Activated T-cell treated with anti-CD3 and anti-CD28 coated beads for 4 hours (primary cell): ENCODE data around the gene MDFIC.

Source experiments
- DNase-seq: peaks from one replicate; pipeline ENCODE4 v3.0.0-alpha.2; 2020

Gene MDFIC

DNA sequence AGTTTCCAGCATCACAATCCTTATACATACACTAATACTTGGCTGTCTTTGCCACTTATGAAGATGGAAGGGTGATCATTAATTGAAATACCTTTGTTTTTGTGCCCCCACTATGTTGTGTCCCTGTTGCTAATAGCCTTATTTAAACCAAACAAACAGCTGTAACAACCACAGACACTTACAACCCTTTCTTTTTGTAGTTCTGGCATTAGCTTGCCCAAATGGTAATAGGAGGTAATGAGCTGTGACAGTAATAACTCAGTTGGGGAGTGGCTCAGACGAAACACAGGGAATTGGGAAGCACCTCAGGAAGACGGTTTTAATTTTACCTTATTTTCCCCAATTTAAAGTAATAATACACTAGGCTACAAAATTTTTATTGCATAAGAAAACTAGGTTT lies 83.4 kb downstream of the MDFIC start:
- DNase-seq = no peak

GRCh38 chr7:115005953-115006352 lies 84.1 kb downstream of the MDFIC start:
- DNase-seq = no peak

GRCh38 chr7:115007751-115008150 lies 85.9 kb downstream of the MDFIC start:
- no peak for DNase-seq

- DNase-seq = no peak
These were observed 86.7 kb downstream of the MDFIC start for GRCh38 chr7:115008465-115009114.

GRCh38 chr7:115009139-115009538 lies 87.2 kb downstream of the MDFIC start:
- no peak for DNase-seq

DNA sequence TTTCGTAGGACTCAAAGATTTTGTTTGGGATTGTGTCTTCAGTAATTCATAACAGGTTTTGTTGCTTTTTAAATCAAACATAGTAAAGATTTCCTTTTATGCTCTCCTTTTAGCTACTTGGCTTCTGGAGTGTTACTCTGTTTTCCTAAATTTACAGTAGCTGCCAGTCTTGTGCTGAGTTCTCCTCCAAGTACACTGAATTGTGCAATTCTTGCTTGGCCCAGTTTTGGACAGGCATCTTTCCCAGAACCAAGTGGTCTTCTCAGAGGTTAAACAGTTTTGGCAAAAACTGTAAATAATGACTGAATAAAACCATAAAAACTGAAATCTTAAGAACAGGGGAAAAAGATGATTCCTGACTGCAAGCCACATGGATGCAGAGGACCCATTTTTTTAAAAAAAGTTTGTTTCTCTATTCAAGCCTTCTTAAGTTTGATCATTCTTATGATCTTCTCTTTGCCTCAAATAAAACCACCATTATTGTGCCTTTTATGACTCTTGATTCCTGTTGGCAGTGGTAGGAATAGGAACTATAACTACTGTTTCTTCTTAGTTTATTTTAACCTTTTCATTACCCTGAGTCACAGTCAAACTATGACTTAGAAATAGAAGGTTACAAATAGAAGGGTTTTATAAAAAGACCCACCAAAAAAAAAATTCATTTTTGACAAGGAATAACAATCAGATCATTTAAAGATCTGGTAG lies 88.0 kb downstream of the MDFIC start:
- no peak for DNase-seq

GRCh38 chr7:115010441-115010820 lies 88.5 kb downstream of the MDFIC start:
- no peak for DNase-seq

DNA sequence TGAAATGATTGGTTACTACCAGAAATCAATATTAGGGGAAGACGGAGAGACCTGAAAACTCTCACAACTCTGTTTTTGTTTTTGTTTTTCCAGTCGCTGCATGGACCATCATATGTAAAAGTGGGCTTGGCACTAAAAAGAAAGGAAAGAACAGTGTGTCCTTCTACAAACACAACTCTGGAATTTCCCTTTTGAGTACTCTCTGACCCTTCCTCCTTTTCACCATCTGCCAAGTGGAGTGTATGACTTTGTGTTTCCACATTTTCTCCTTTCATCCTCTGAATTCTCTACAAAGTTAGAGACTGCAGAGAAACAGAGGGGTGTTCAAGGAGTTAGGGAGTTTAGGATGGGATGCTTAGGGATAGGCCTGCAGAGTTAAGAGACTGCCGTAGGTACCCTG lies 92.0 kb downstream of the MDFIC start:
- DNase-seq = no peak

DNA sequence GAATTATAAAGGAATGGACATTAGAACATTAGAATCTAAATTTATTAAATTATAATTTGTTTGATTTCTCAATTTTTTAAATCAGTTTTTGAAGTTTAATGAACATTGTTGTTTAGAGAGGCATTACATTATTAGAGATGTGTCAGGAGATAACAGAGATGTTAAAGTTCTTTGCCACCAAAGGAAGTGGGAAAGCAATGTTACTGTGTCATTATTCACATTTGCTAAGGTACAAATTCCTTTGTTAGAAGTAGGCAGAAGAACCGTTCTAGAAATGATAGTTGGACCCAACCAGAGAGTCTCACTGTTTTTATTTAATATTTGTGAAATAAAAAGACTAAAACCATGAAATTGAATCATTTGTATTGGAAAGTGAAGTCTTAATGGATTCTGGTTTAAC lies 92.9 kb downstream of the MDFIC start:
- DNase-seq = no peak

GRCh38 chr7:115015619-115016018 lies 93.7 kb downstream of the MDFIC start:
- DNase-seq = no peak

DNA sequence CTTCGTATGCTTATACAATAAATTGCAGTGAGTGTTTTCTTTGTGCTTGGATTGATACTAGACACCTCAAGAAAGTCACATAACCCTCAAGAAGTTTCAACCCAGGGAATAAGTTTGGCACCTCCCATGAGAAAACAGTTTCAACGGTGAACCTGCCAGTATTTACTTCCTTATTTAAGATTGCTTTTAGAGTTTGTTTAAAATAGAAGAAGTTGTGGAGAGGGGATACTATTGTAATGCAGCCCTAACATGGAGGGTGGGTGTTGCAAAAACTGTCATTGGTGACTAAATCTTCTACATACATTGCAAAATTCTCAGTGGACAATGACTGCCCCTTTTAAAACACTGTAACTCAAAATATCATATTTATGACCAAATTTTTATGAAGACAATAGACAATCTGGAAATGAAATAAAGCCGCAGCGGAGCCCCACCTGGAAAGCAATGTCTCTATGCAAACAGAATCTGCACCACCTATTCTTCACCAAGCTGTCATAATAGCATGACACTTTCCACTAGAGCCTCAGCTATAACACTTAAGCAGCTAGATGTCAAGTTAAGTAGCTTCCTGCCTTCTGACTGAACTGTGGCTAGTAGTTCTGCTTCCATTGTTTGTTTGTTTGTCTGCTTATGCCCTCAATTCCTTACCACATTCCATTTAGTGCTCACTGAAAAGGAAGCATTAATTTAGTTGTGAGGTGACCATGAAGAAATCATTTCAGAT lies 98.2 kb downstream of the MDFIC start:
- no peak for DNase-seq

DNA sequence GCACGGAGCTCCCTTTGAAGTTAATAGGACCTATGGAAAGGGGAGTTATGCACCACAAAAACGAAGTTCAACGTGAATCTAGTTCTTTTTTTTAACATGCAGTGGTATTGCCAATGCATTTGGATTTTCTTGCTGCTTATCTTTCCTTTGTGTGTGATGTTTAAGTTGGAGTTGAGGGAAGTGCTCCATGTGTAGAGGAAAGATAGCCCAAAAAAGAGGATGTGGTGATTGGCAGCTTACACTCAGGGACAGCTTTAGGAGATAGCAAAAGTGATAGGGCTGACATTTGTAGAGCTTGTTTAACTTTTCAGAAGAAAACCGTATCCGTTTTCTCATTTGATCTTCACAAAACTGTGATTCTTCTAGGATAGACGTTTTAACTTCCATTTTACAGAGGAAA lies 101.3 kb downstream of the MDFIC start:
- no peak for DNase-seq

- no peak for DNase-seq
These were observed 102.4 kb downstream of the MDFIC start for GRCh38 chr7:115024276-115024675.

GRCh38 chr7:115032715-115033703 lies 111.1 kb downstream of the MDFIC start:
- DNase-seq = no peak

DNA sequence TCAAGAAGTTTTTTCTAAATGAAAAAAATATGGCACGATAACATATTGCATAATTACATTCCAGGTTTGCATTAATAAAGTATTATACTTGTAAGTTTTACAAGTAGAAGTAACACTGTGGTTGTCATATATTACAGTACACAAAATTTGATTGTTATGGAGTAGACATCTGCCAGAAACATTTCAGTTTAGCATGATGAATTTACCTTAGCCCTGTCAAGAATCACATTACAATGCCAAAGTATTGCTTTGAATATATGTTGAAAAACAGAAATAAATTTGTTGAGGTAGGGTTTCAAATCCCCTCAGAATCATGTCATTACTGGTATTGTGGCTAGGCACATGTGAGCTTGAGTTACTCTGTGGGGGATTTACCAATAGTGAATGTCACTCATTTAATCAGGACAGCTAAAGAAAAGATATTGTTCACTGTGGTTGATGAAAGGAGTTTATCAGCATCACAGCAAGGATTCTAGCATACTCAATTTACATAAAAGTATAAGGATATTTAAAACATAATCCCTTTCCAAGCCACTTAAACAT lies 112.1 kb downstream of the MDFIC start:
- DNase-seq = no peak

- DNase-seq = no peak
These were observed 112.6 kb downstream of the MDFIC start for GRCh38 chr7:115034515-115034914.

DNA sequence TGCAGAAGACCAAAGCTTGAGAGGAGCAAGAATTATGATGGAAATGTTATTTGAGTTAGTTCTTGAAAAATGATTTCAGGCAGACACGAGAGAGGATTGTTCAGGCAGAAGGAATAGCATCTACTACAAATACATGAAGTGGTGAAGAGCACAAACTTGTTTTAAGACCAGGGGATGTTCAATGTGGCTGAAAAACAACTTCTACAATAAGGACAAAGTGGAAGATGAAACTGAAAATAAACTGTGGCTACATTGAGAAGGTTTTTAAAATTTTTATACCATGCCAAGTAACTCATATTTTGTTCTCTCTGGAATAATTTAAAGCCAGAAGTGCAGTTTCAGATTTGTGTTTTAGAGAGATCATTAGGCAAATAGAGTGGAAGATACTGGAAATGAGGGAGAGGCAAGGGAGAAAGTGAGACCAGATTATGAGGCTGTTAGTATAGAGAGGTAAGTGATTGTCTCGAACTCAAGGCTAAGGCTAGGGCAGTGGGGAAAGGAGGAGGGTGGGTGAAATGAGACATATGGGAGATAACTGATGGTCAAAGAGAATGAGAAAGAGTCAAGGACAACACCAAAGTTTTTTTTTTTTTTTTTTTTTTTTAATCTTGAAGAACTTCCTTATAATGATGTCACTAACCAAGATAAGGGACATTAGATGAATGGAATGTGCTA lies 115.4 kb downstream of the MDFIC start:
- no peak for DNase-seq

DNA sequence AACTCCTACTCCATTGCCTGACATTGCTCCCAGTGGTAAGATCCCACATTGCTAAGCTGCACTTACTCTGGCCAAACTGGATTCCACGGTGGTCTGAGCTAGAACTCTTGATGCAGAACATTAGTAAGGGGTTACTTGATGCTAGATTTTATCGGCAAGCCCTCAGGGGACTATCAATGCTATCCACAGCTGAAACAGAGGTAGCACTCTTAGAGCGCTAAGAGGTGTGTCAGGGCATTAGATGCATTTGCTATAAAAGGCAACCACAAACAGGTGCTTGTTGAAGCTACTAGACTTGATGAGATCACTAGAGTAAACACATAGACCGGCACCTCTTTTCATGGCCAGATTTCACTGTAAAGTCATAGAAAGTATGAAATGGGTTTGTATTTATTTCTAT lies 116.3 kb downstream of the MDFIC start:
- DNase-seq = no peak

DNA sequence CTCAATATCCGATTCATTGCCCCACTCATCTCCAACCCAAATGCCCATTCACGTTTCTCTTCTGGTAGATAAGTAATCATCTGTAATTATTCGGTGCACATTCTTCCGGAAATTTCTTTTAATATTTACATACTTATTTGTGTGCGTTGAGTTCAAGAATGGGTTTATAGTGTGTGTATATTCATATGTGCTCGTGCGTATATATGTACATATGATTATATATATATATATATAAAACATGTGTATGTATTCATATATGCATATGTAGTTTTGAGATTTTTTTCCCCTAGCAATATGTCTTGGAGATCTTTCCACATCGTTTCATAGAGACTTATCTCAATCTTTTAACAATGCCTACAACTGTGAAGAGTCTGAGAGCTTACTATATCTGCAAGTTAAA lies 118.2 kb downstream of the MDFIC start:
- DNase-seq = no peak

DNA sequence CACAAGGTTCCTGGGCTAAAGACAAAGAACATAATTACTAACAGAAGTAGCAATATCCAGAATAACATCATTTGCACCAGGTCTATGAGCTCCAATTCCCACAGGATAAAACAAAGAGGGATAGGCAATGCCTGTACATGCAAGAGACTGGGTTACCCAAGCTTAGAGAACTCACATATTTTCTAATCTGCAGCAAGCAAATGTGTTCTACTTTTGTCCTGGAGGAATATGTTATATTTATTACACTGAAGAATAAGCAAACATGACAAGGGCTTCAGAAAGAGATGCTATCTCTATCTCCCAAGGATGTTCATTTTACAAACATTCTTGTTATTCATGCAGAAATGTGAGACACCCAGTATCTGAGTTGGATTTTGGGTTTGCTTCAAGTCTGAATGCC lies 118.6 kb downstream of the MDFIC start:
- DNase-seq = no peak

DNA sequence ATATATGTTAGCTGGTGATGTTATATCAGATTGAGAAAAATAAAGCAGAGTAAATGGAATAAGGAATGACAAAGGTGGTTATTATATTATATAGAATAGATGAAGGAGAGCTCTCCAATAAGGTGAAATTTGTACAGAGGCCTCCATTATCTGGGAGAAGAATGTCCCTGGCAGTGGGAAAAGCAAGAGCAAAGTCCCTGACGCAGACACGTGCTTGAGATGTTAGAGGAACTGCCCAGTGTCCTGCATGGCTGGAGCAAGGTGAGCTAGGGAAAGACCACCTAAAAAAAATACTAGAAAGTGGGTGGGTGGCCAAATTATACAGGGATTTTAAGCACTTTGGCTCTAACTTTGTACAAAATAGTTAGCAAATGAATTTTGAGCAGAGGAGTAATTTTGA lies 120.7 kb downstream of the MDFIC start:
- DNase-seq = no peak

GRCh38 chr7:115043605-115044004 lies 121.7 kb downstream of the MDFIC start:
- DNase-seq = no peak
